ENCODE data around the gene ANKRD33B. TPM values are rescaled to one million over a fixed set of nuclear protein-coding genes. Genes with fewer than 3 reads are reported as not detected.

ANKRD33B gene
- total and polyA plus RNA-seq, 2 donors = 4.5 to 6.8 TPM

- peak in 3 of 9 donors; percentile 39 to 61 (median 44) for DNase-seq (ENCODE audit: low read depth in 6 of 9, low spot score in 9 of 9)
- peaks cover 12 to 50% of the 10 kb centered on the region in 2 donors for H3K4me1 ChIP-seq (ENCODE audit: control insufficient read depth in 2 of 2, insufficient read depth in 2 of 2, low read length in 2 of 2)
These were observed 137.7 kb downstream of the ANKRD33B start for GRCh38 chr5:10701567-10702039.

GRCh38 chr5:10702040-10702629 is 138.3 kb downstream of the ANKRD33B start:
- Histone ChIP-seq H3K27me3 (ENCODE audit: control insufficient read depth in 2 of 2, insufficient read depth in 1 of 2, low read length in 1 of 2) (no peaks in the 10 kb centered on the region), H3K36me3 (ENCODE audit: control insufficient read depth in 2 of 2, insufficient read depth in 2 of 2, low read length in 1 of 2) (no peaks in the 10 kb centered on the region), H3K27ac (ENCODE audit: low read depth in 1 of 2, low read length in 1 of 2) (no peak overlapping the region), H3K9me3 (ENCODE audit: control insufficient read depth in 2 of 2, insufficient read depth in 1 of 2, low read length in 1 of 2) (no peaks in the 10 kb centered on the region), H3K4me3 (ENCODE audit: low read length in 2 of 2) (no peak overlapping the region), H3K4me1 (ENCODE audit: control insufficient read depth in 2 of 2, insufficient read depth in 2 of 2, low read length in 2 of 2) (peaks cover 10 to 45% of the 10 kb centered on the region in 2 donors)
- 97% methylated on average over 9 of the region's 9 CpGs for WGBS
- DNase-seq (ENCODE audit: low read depth in 6 of 9, low spot score in 9 of 9) = no peak

More at GRCh38 chr5:10701567-10702039, 137.7 kb downstream of the ANKRD33B start:
- Histone ChIP-seq H3K9me3 (ENCODE audit: control insufficient read depth in 2 of 2, insufficient read depth in 1 of 2, low read length in 1 of 2) (no peaks in the 10 kb centered on the region), H3K4me3 (ENCODE audit: low read length in 2 of 2) (no peak overlapping the region), H3K27me3 (ENCODE audit: control insufficient read depth in 2 of 2, insufficient read depth in 1 of 2, low read length in 1 of 2) (no peaks in the 10 kb centered on the region), H3K36me3 (ENCODE audit: control insufficient read depth in 2 of 2, insufficient read depth in 2 of 2, low read length in 1 of 2) (no peaks in the 10 kb centered on the region), H3K27ac (ENCODE audit: low read depth in 1 of 2, low read length in 1 of 2) (no peak overlapping the region)
- 61% methylated on average over 6 of the region's 6 CpGs for WGBS

- Histone ChIP-seq H3K36me3 (ENCODE audit: control insufficient read depth in 2 of 2, insufficient read depth in 2 of 2, low read length in 1 of 2) (no peaks in the 10 kb centered on the region), H3K9me3 (ENCODE audit: control insufficient read depth in 2 of 2, insufficient read depth in 1 of 2, low read length in 1 of 2) (no peaks in the 10 kb centered on the region), H3K27ac (ENCODE audit: low read depth in 1 of 2, low read length in 1 of 2) (no peak overlapping the region), H3K4me3 (ENCODE audit: low read length in 2 of 2) (no peak overlapping the region), H3K27me3 (ENCODE audit: control insufficient read depth in 2 of 2, insufficient read depth in 1 of 2, low read length in 1 of 2) (no peaks in the 10 kb centered on the region), H3K4me1 (ENCODE audit: control insufficient read depth in 2 of 2, insufficient read depth in 2 of 2, low read length in 2 of 2) (peaks cover 10 to 39% of the 10 kb centered on the region in 2 donors)
- 78% methylated on average over 7 of the region's 7 CpGs for WGBS
- DNase-seq (ENCODE audit: low read depth in 6 of 9, low spot score in 9 of 9) = no peak
These were observed 139.1 kb downstream of the ANKRD33B start for GRCh38 chr5:10702911-10703491.

GRCh38 chr5:10703676-10704075 is 139.8 kb downstream of the ANKRD33B start:
- no peaks in the 10 kb centered on the region for H3K27me3 ChIP-seq (ENCODE audit: control insufficient read depth in 2 of 2, insufficient read depth in 1 of 2, low read length in 1 of 2)
- WGBS = 97% methylated on average over 5 of the region's 5 CpGs
- no peak overlapping the region for H3K27ac ChIP-seq (ENCODE audit: low read depth in 1 of 2, low read length in 1 of 2)
- H3K36me3 ChIP-seq (ENCODE audit: control insufficient read depth in 2 of 2, insufficient read depth in 2 of 2, low read length in 1 of 2) = no peaks in the 10 kb centered on the region
- H3K4me3 ChIP-seq (ENCODE audit: low read length in 2 of 2) = no peak overlapping the region
- H3K9me3 ChIP-seq (ENCODE audit: control insufficient read depth in 2 of 2, insufficient read depth in 1 of 2, low read length in 1 of 2) = no peaks in the 10 kb centered on the region
- peaks cover 10 to 39% of the 10 kb centered on the region in 2 donors for H3K4me1 ChIP-seq (ENCODE audit: control insufficient read depth in 2 of 2, insufficient read depth in 2 of 2, low read length in 2 of 2)
- no peak for DNase-seq (ENCODE audit: low read depth in 6 of 9, low spot score in 9 of 9)

- H3K36me3 ChIP-seq (ENCODE audit: control insufficient read depth in 2 of 2, insufficient read depth in 2 of 2, low read length in 1 of 2) = no peaks in the 10 kb centered on the region
- H3K4me3 ChIP-seq (ENCODE audit: low read length in 2 of 2) = no peak overlapping the region
- peak in 1 of 9 donors; percentile 10 for DNase-seq (ENCODE audit: low read depth in 6 of 9, low spot score in 9 of 9)
- no peaks in the 10 kb centered on the region for H3K9me3 ChIP-seq (ENCODE audit: control insufficient read depth in 2 of 2, insufficient read depth in 1 of 2, low read length in 1 of 2)
- no peak overlapping the region for H3K27ac ChIP-seq (ENCODE audit: low read depth in 1 of 2, low read length in 1 of 2)
- 68% methylated on average over 10 of the region's 10 CpGs for WGBS
- H3K4me1 ChIP-seq (ENCODE audit: control insufficient read depth in 2 of 2, insufficient read depth in 2 of 2, low read length in 2 of 2) = peaks cover 7 to 25% of the 10 kb centered on the region in 2 donors
- no peaks in the 10 kb centered on the region for H3K27me3 ChIP-seq (ENCODE audit: control insufficient read depth in 2 of 2, insufficient read depth in 1 of 2, low read length in 1 of 2)
These were observed 141.2 kb downstream of the ANKRD33B start for GRCh38 chr5:10704949-10705621.

- Histone ChIP-seq H3K4me1 (ENCODE audit: control insufficient read depth in 2 of 2, insufficient read depth in 2 of 2, low read length in 2 of 2) (peaks cover 5 to 19% of the 10 kb centered on the region in 2 donors), H3K9me3 (ENCODE audit: control insufficient read depth in 2 of 2, insufficient read depth in 1 of 2, low read length in 1 of 2) (no peaks in the 10 kb centered on the region), H3K27me3 (ENCODE audit: control insufficient read depth in 2 of 2, insufficient read depth in 1 of 2, low read length in 1 of 2) (no peaks in the 10 kb centered on the region), H3K27ac (ENCODE audit: low read depth in 1 of 2, low read length in 1 of 2) (no peak overlapping the region), H3K36me3 (ENCODE audit: control insufficient read depth in 2 of 2, insufficient read depth in 2 of 2, low read length in 1 of 2) (peaks cover 0 to 4% of the 10 kb centered on the region in 2 donors), H3K4me3 (ENCODE audit: low read length in 2 of 2) (no peak overlapping the region)
- 100% methylated on average over 2 of the region's 2 CpGs for WGBS
- no peak for DNase-seq (ENCODE audit: low read depth in 6 of 9, low spot score in 9 of 9)
These were observed 141.9 kb downstream of the ANKRD33B start for GRCh38 chr5:10705747-10706146.

GRCh38 chr5:10706326-10706725 is 142.5 kb downstream of the ANKRD33B start:
- H3K4me3 ChIP-seq (ENCODE audit: low read length in 2 of 2) = no peak overlapping the region
- no peaks in the 10 kb centered on the region for H3K9me3 ChIP-seq (ENCODE audit: control insufficient read depth in 2 of 2, insufficient read depth in 1 of 2, low read length in 1 of 2)
- 96% methylated on average over 4 of the region's 4 CpGs for WGBS
- no peak for DNase-seq (ENCODE audit: low read depth in 6 of 9, low spot score in 9 of 9)
- H3K36me3 ChIP-seq (ENCODE audit: control insufficient read depth in 2 of 2, insufficient read depth in 2 of 2, low read length in 1 of 2) = peaks cover 3 to 4% of the 10 kb centered on the region in 2 donors
- peaks cover 0 to 13% of the 10 kb centered on the region in 2 donors for H3K4me1 ChIP-seq (ENCODE audit: control insufficient read depth in 2 of 2, insufficient read depth in 2 of 2, low read length in 2 of 2)
- no peaks in the 10 kb centered on the region for H3K27me3 ChIP-seq (ENCODE audit: control insufficient read depth in 2 of 2, insufficient read depth in 1 of 2, low read length in 1 of 2)
- no peak overlapping the region for H3K27ac ChIP-seq (ENCODE audit: low read depth in 1 of 2, low read length in 1 of 2)
